ENCODE data around the gene LRRC36.
"Not testable (repeated sequence)": the region's sequence is repeated elsewhere in the genome, so short reads cannot be mapped to it uniquely, and the experiment has no call there.

LRRC36 gene

GRCh38 chr16:67364600-67365235 is 38.1 kb downstream of the LRRC36 start:
- H3K4me1 ChIP-seq (ENCODE audit: insufficient read depth, low read length, poor library complexity, severe bottlenecking), result peaks cover 9% of the 10 kb centered on the region
- no peak overlapping the region for H3K4me2 ChIP-seq (ENCODE audit: low read depth, low read length, poor library complexity, severe bottlenecking)
- TF ChIP-seq, protein P1, sequence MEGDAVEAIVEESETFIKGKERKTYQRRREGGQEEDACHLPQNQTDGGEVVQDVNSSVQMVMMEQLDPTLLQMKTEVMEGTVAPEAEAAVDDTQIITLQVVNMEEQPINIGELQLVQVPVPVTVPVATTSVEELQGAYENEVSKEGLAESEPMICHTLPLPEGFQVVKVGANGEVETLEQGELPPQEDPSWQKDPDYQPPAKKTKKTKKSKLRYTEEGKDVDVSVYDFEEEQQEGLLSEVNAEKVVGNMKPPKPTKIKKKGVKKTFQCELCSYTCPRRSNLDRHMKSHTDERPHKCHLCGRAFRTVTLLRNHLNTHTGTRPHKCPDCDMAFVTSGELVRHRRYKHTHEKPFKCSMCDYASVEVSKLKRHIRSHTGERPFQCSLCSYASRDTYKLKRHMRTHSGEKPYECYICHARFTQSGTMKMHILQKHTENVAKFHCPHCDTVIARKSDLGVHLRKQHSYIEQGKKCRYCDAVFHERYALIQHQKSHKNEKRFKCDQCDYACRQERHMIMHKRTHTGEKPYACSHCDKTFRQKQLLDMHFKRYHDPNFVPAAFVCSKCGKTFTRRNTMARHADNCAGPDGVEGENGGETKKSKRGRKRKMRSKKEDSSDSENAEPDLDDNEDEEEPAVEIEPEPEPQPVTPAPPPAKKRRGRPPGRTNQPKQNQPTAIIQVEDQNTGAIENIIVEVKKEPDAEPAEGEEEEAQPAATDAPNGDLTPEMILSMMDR (conservative IDR thresholded peaks at IDR 0.05; ENCODE audit: low read length), result no peak
- TF ChIP-seq EZH2phosphoT487 (IDR thresholded peaks at IDR 0.05; ENCODE audit: borderline replicate concordance), result no peak
- H3K9me2 ChIP-seq (replicated peaks; ENCODE audit: low read depth, low read length), result no peaks in the 10 kb centered on the region
- H3K9ac ChIP-seq (ENCODE audit: low read depth, low read length, poor library complexity, severe bottlenecking), result no peak overlapping the region
- no peak overlapping the region for H3K4me3 ChIP-seq (ENCODE audit: low read length, poor library complexity, severe bottlenecking)
- no peaks in the 10 kb centered on the region for H3K27me3 ChIP-seq (ENCODE audit: insufficient read depth, low read length, poor library complexity, severe bottlenecking)
- no peaks in the 10 kb centered on the region for H4K20me1 ChIP-seq (ENCODE audit: insufficient read depth, low read length, poor library complexity, severe bottlenecking)
- no peaks in the 10 kb centered on the region; the same call in 1 of the 2 replicates for H3F3A ChIP-seq (ENCODE audit: low read depth)
- H3K79me2 ChIP-seq (ENCODE audit: insufficient read depth, low read length), result no peaks in the 10 kb centered on the region
- peak overlapping the region; percentile 76 for H2AFZ ChIP-seq (ENCODE audit: low read length)
- no peaks in the 10 kb centered on the region for H3K36me3 ChIP-seq (ENCODE audit: insufficient read depth, low read length)
- no peaks in the 10 kb centered on the region for H3K9me3 ChIP-seq (ENCODE audit: insufficient read depth, low read depth, low read length)

DNA sequence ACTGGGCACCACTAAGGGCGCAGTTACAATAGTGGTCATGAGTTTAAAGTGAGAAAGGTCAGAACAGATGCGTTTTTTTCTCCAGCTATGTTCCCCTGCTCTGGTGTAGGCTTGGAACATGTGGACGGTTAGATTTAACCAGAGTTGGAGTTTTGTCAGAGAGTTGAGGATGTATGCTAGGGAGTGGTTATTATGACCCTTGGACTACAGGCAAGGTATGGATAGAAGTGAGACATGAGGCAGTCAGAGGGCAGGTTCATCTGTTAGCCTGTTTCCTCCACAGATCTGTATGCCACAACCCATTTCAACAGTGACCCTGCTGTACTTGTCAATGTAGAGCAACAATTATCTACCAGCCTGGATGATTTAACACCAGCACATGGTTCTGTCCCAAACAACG is 44.0 kb downstream of the LRRC36 start:
- no peaks in the 10 kb centered on the region for H3F3A ChIP-seq (ENCODE audit: low read depth)
- no peak overlapping the region for H2AFZ ChIP-seq (ENCODE audit: low read length)
- H3K9me2 ChIP-seq (replicated peaks; ENCODE audit: low read depth, low read length), result no peaks in the 10 kb centered on the region
- H3K4me3 ChIP-seq (ENCODE audit: low read length, poor library complexity, severe bottlenecking), result no peak overlapping the region
- H3K27me3 ChIP-seq (ENCODE audit: insufficient read depth, low read length, poor library complexity, severe bottlenecking), result no peaks in the 10 kb centered on the region
- no peaks in the 10 kb centered on the region for H3K9me3 ChIP-seq (ENCODE audit: insufficient read depth, low read depth, low read length)
- H3K9ac ChIP-seq (ENCODE audit: low read depth, low read length, poor library complexity, severe bottlenecking), result no peak overlapping the region
- TF ChIP-seq EZH2phosphoT487 (IDR thresholded peaks at IDR 0.05; ENCODE audit: borderline replicate concordance), result no peak
- TF ChIP-seq, protein P1 (conservative IDR thresholded peaks at IDR 0.05; ENCODE audit: low read length), result no peak
- H3K79me2 ChIP-seq (ENCODE audit: insufficient read depth, low read length), result no peaks in the 10 kb centered on the region
- no peaks in the 10 kb centered on the region for H3K4me1 ChIP-seq (ENCODE audit: insufficient read depth, low read length, poor library complexity, severe bottlenecking)
- no peaks in the 10 kb centered on the region for H3K36me3 ChIP-seq (ENCODE audit: insufficient read depth, low read length)
- no peaks in the 10 kb centered on the region for H4K20me1 ChIP-seq (ENCODE audit: insufficient read depth, low read length, poor library complexity, severe bottlenecking)
- H3K4me2 ChIP-seq (ENCODE audit: low read depth, low read length, poor library complexity, severe bottlenecking), result no peak overlapping the region

DNA sequence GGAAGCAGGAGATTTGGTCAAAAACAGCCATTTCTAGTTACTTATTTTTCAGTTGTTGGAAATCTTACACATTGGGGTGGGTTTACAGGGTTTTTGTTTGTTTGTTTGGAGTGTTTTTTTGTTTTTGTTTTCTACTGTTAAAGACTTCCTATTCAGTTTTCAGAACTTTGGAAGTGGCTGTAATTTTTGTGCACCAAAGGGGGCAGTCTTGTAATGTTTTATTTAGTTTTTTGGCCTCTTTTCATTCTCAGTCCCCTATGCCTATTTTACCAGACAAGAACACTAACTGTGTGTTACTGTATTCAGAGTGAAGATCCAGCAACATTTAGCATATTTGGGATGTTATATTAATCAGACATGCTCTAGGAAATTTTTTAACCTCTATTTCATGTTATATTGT is 46.0 kb downstream of the LRRC36 start:
- Histone ChIP-seq H3K9me2 (replicated peaks; ENCODE audit: low read depth, low read length) (no peaks in the 10 kb centered on the region), H3K9ac (ENCODE audit: low read depth, low read length, poor library complexity, severe bottlenecking) (no peak overlapping the region), H4K20me1 (ENCODE audit: insufficient read depth, low read length, poor library complexity, severe bottlenecking) (no peaks in the 10 kb centered on the region), H3F3A (ENCODE audit: low read depth) (no peaks in the 10 kb centered on the region), H3K4me3 (ENCODE audit: low read length, poor library complexity, severe bottlenecking) (no peak overlapping the region), H3K9me3 (ENCODE audit: insufficient read depth, low read depth, low read length) (no peaks in the 10 kb centered on the region), H3K36me3 (ENCODE audit: insufficient read depth, low read length) (no peaks in the 10 kb centered on the region), H2AFZ (ENCODE audit: low read length) (peak overlapping the region; percentile 18; the same call in 1 of the 2 replicates), H3K79me2 (ENCODE audit: insufficient read depth, low read length) (no peaks in the 10 kb centered on the region), H3K4me2 (ENCODE audit: low read depth, low read length, poor library complexity, severe bottlenecking) (no peak overlapping the region), H3K4me1 (ENCODE audit: insufficient read depth, low read length, poor library complexity, severe bottlenecking) (no peaks in the 10 kb centered on the region), H3K27me3 (ENCODE audit: insufficient read depth, low read length, poor library complexity, severe bottlenecking) (no peaks in the 10 kb centered on the region)
- TF ChIP-seq, protein P1 (conservative IDR thresholded peaks at IDR 0.05; ENCODE audit: low read length), result peak; percentile 67
- no peak for TF ChIP-seq EZH2phosphoT487 (IDR thresholded peaks at IDR 0.05; ENCODE audit: borderline replicate concordance)

- not testable (repeated sequence) for H2AFZ ChIP-seq (ENCODE audit: low read length); H3K36me3 ChIP-seq (ENCODE audit: insufficient read depth, low read length); H3K4me3 ChIP-seq (ENCODE audit: low read length, poor library complexity, severe bottlenecking); H3K9ac ChIP-seq (ENCODE audit: low read depth, low read length, poor library complexity, severe bottlenecking); H3F3A ChIP-seq (ENCODE audit: low read depth); H3K27me3 ChIP-seq (ENCODE audit: insufficient read depth, low read length, poor library complexity, severe bottlenecking); H3K4me2 ChIP-seq (ENCODE audit: low read depth, low read length, poor library complexity, severe bottlenecking); H3K4me1 ChIP-seq (ENCODE audit: insufficient read depth, low read length, poor library complexity, severe bottlenecking); H3K79me2 ChIP-seq (ENCODE audit: insufficient read depth, low read length); H4K20me1 ChIP-seq (ENCODE audit: insufficient read depth, low read length, poor library complexity, severe bottlenecking); H3K9me2 ChIP-seq (replicated peaks; ENCODE audit: low read depth, low read length); H3K9me3 ChIP-seq (ENCODE audit: insufficient read depth, low read depth, low read length)
These were observed 49.4 kb downstream of the LRRC36 start for GRCh38 chr16:67376012-67376411.

Data from Loucy (cell line).